NCI-H2107 (cell line): ENCODE data around the gene EYA4.
"Not testable (repeated sequence)": the region's sequence is repeated elsewhere in the genome, so short reads cannot be mapped to it uniquely, and the experiment has no call there.

Source experiments
- DNase-seq: peaks from one replicate; lab custom pipeline; 2025; lab: John Stamatoyannopoulos, UW

EYA4 gene

GRCh38 chr6:133528566-133528965 is 287.4 kb downstream of the EYA4 start:
- no peak for DNase-seq

DNA sequence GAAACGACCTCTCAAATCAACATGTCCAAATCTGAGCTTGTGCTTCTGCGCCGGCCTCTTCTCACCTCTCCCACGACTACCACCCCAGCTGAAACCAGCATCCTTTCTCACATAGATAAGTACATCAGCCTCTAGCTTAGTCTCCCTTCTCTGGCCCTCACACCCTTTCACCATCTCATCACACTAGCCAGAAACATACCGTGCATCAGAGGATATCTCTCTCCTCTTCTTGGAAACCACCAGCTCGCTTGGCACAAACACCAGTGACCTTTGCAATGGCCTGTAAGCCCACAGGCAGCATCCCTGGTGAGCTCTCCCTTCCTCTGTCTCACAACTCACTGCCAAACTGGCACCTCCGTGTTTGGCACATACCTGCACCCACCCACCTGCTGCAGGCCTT is 291.8 kb downstream of the EYA4 start:
- no peak for DNase-seq

DNA sequence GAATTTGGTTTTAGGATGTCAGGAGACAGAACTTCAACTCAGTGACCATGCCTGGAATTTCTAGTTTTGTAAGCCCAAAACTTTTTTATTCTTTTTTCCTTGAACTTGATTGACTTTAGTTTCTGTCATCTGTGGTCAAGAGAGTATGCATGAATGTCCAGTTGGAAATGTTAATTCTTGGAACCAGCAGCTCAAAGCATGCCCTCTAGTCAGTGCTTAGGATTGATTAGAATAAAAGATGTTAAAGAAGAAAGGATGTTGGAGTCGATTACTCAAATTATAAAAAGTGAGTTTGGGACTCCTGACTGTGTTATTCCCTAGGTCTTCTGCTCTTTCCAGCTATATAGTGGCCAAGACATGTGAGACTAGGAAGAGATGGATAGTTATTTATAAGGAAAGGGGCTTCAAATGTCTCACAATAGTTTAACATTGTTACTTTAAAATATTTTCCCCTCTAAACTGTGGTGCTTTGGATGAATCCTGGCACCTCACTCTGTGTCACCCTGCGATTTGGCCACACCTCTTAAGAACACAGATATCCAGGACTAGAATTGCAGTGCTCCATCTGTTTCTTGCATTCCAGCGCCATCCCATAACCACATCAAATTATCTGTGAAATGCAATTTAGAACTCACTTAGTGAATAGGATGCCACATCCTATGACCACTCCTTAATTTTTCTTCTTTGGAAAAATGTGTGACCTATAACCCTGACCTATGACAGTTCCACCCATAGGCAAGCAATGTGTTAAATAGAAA is 298.5 kb downstream of the EYA4 start:
- DNase-seq, result no peak

GRCh38 chr6:133540361-133540760 is 299.2 kb downstream of the EYA4 start:
- no peak for DNase-seq

GRCh38 chr6:133541040-133541439 is 299.9 kb downstream of the EYA4 start:
- no peak for DNase-seq

DNA sequence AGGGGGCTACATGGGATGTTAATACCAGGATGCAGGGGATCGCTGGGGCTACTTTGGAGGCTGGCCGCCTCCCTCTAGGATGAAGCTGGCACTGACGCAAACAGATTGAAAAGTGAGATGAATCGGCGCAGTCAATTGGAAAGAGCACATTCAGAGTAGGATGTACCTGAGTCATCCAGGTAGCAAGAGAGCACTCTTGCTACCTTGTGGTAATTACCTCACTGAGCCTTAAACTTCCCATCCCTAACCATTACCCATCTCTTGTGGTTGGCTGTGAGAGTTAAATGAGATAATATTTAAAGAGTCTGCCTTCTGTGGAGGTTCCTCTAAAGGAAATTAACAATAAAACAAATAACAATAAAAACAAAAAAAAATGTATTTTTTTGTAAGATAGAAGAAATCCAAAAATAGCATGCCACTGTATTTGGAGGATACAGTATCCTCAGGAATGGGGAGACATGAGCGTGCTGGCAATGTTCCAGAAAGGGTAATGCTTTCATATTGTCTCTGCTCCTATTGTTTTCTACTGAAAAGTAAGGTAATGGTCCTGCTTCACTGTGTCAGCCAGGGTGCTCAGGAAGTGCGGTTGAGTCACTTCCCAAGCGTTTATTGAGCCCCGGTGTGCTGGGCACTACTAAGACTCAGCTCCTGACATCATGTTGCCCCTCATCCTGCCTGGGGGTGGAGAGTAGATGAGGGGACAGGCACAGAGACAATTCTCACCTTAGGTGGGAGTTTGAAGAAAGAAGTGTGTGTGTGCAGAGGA is 301.1 kb downstream of the EYA4 start:
- no peak for DNase-seq

GRCh38 chr6:133544419-133544818 is 303.3 kb downstream of the EYA4 start:
- peak; percentile 32 for DNase-seq

- DNase-seq, result no peak
These were observed 304.9 kb downstream of the EYA4 start for GRCh38 chr6:133546098-133546497.

GRCh38 chr6:133547136-133547535 is 306.0 kb downstream of the EYA4 start:
- DNase-seq, result no peak

GRCh38 chr6:133548423-133549159 is 307.4 kb downstream of the EYA4 start:
- no peak for DNase-seq

DNA sequence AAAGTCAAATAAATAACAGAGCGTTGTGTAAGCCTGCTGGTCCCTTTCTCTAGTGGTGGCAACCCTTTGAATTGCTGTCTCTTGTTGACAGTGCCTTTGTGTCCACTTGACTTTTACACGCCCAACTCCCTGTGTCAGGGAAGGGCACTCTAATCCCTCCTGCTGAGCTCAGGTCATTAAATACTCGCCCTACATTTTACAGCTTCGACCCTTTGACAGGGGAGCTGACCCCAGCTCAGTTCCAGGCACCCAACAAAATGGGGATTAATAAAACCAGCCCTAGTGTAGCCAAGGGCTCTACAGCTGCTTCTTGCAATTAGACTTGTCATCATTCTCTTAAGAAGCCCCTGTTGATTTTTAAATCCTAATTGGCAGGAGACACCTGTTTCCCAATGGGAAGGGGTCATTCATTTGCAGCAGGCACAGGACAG is 308.2 kb downstream of the EYA4 start:
- DNase-seq, result no peak

GRCh38 chr6:133550026-133550425 is 308.9 kb downstream of the EYA4 start:
- no peak for DNase-seq

DNA sequence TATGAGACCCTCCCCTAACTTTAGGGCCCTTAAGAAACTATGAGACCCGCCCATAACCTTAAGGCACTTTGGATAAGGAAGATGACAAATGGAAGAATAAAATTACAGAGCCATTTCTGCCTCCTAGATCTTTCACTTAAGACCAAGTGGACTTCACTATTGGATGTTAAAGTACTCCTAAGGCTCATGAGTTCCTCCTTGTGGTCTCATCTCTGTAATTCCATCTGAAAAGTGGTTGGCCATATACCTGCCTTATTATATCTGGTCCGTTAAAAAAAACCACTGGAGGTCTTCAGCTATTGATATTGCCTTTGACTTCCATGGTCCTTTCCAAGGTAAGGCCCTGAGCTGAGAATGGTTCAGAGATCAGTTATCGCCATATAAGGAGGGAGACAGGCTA is 310.3 kb downstream of the EYA4 start:
- no peak for DNase-seq

- no peak for DNase-seq
These were observed 310.7 kb downstream of the EYA4 start for GRCh38 chr6:133551847-133552341.

GRCh38 chr6:133553652-133554051 is 312.5 kb downstream of the EYA4 start:
- no peak for DNase-seq

DNA sequence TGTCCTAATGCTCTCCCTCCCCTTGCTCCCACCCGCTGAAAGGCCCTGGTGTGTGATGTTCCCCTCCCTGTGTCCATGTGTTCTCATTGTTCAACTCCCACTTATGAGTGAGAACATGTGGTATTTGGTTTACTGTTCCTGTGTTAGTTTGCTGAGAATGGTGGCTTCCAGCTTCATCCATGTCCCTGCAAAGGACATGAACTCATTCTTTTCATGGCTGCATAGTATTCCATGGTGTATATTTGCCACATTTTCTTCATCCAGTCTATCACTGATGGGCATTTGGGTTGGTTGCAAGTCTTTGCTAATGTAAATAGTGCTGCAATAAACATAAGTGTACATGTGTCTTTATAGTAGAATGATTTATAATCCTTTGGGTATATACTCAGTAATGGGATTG is 313.0 kb downstream of the EYA4 start:
- not testable (repeated sequence) for DNase-seq

DNA sequence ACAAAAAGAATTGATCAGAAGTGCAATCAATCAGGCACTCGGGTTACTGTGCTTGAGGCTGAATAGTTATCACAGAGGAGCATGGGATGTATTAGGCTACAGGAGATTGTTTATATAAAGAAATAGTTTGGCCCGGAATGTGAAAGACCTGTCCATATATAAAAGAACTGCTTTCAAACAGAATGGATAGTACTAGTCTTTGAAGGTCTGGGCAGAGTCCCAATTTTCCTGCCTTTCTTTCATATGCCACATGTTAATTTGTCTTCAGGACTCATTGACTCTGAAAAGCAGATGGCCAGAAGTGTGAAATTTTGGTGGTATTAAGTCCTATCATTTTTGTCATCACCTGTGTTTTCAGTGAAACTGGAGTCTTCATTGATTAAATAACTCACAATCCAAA is 314.5 kb downstream of the EYA4 start:
- DNase-seq, result no peak

- DNase-seq, result no peak
These were observed 318.8 kb downstream of the EYA4 start for GRCh38 chr6:133559926-133560325.

DNA sequence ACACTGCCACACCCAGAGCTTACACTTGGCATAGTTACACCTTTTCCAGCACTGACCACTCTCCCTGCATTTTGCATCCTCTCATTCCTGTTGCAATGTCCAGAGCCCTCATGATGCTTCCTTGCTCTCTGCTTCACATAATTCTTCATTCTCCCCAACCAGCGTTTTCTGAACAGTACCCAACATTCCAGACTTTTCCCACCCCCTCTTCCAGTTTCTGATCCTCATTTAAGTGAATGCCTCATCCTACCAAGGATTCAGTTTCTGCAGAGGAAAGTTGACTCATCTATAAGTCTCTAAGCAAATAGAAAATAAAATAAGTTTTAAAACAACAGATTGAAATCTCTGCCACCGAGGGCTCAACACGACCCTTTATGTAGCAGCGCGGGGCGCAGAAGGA is 326.5 kb downstream of the EYA4 start:
- no peak for DNase-seq

DNA sequence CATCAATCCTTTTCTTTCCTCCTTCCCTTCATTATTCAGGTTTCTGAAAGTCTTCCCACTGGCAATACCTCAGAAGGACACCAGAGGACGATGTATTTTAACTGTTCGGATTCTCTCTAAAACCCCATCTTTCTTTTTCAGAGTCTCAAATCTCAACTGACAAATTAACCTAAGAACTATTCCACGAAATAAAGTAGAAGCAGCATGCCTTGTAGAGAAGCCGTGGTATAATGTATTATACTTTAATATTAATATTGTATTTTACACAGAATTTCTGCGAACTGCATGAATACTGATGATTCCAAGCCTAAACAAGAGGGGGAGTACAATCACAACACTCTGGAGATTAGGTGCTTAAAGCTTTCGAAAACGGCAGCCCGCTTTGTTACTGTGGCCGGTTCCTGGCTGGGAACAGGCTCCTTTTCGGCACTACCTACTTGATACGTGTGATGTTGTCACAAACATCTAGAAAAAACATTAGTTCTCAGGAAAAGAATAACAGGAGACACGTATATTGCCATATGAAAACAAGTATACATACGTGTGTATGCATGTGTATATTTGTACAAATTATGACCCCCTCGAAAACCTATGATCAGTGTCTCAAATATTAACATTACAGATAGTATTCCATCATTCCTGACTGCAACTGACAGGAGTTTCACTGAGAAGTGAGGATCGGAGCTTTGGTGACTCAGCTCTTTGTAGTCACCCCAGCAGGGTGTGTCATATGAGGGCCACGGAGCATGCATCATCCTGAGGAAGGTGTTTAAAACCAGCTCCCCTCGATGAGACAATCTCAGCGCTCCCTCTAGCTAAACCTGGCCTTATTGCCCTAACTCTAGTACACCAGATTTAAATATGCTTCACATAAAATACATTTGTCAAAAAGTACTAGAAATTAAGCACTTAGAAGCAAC is 328.1 kb downstream of the EYA4 start:
- peak; percentile 43 for DNase-seq

GRCh38 chr6:133571681-133572080 is 330.5 kb downstream of the EYA4 start:
- DNase-seq, result no peak

GRCh38 chr6:133577851-133578250 is 336.7 kb downstream of the EYA4 start:
- no peak for DNase-seq
